Choroid plexus epithelial cell (primary cell): ENCODE data around the gene YRDC.

Experiments
- DNase-seq: peaks from one replicate; pipeline ENCODE4 v3.0.0-alpha.2; 2010; ENCODE audit warnings: low read depth
- H3K4me3 ChIP-seq: 2 replicates; pipeline ENCODE4 v1.5.1; 2011; ENCODE audit warnings: low read depth, mild to moderate bottlenecking, control low read depth, low read length, moderate library complexity
- TF ChIP-seq, protein P1 (sequence below): conservative IDR thresholded peaks from 2 replicates; pipeline ENCODE4 v1.5.1; 2011; ENCODE audit warnings: low read depth, mild to moderate bottlenecking, control low read depth, inconsistent platforms, low read length, moderate library complexity

Gene YRDC

GRCh38 chr1:37839676-37840075, 31.7 kb upstream of the YRDC start:
- DNase-seq = no peak
- TF ChIP-seq, protein P1, sequence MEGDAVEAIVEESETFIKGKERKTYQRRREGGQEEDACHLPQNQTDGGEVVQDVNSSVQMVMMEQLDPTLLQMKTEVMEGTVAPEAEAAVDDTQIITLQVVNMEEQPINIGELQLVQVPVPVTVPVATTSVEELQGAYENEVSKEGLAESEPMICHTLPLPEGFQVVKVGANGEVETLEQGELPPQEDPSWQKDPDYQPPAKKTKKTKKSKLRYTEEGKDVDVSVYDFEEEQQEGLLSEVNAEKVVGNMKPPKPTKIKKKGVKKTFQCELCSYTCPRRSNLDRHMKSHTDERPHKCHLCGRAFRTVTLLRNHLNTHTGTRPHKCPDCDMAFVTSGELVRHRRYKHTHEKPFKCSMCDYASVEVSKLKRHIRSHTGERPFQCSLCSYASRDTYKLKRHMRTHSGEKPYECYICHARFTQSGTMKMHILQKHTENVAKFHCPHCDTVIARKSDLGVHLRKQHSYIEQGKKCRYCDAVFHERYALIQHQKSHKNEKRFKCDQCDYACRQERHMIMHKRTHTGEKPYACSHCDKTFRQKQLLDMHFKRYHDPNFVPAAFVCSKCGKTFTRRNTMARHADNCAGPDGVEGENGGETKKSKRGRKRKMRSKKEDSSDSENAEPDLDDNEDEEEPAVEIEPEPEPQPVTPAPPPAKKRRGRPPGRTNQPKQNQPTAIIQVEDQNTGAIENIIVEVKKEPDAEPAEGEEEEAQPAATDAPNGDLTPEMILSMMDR = no peak
- H3K4me3 ChIP-seq = no peak overlapping the region

DNA sequence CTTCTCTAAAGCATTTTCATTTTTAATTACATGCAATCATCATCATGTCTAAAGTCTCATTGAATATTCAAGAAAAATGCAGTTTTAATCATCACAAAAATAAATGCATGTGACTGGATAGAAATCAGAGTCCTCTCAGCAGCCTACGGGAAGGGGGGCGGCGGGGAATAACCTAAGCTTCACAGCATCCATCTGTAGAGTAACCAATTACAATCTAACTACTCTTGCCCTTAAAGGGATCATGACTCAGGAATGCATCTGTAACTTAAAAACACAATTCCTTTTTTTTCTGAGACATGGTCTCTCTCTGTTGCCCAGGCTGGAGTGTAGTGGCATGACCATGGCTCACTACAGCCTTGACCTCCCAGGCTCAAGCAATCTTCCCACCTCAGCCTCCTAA, 28.8 kb upstream of the YRDC start:
- no peak for DNase-seq
- no peak overlapping the region for H3K4me3 ChIP-seq
- TF ChIP-seq, protein P1 = no peak

GRCh38 chr1:37831809-37832208, 23.8 kb upstream of the YRDC start:
- TF ChIP-seq, protein P1 = no peak
- no peak overlapping the region for H3K4me3 ChIP-seq

GRCh38 chr1:37831109-37831508, 23.1 kb upstream of the YRDC start:
- H3K4me3 ChIP-seq = no peak overlapping the region
- TF ChIP-seq, protein P1 = no peak
- DNase-seq = no peak

More at GRCh38 chr1:37831809-37832208, 23.8 kb upstream of the YRDC start:
- DNase-seq = no peak

GRCh38 chr1:37828410-37829074, 20.5 kb upstream of the YRDC start:
- H3K4me3 ChIP-seq = no peak overlapping the region
- TF ChIP-seq, protein P1 = no peak
- no peak for DNase-seq

- H3K4me3 ChIP-seq = no peak overlapping the region
- TF ChIP-seq, protein P1 = no peak
- DNase-seq = no peak
Observed at GRCh38 chr1:37825506-37825905, 17.5 kb upstream of the YRDC start.

DNA sequence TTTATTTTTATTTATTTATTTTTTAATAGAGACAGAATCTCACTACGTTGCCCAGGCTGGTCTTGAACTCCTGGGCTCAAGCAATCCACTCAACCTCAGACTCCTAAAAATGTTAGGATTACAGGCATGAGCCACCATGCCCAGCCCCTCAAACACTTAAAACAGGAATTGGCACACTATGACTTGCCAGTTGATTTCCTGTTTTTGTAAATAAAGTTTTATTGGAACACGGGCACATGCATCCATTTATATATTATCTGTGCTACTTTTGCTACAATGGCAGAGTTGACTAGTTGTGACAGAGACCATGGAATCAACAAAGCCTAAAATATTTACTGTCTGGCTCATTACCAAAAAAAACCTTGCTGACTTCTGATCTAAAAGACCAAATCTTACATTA, 16.0 kb upstream of the YRDC start:
- TF ChIP-seq, protein P1 = no peak
- no peak overlapping the region for H3K4me3 ChIP-seq
- DNase-seq = no peak
